PC-9 (cell line): ENCODE data around the gene DAB1. TPM values are rescaled to one million over a fixed set of nuclear protein-coding genes. Genes with fewer than 3 reads are reported as not detected.

Experiments used
- BruUV-seq: library from RNA; stranded (reverse); fragments of 400-500 nt; replicated peaks from 2 replicates; lab custom pipeline; 2021; lab: Mats Ljungman, UMichigan
- CTCF ChIA-PET: fragments of 300-600 bp; sonication (Branson Sonifier 250); formaldehyde crosslinking; loops from one replicate; lab custom pipeline; 2022; ENCODE audit warnings: antibody characterized with exemption; lab: Charles Lee
- POLR2A ChIA-PET: fragments of 300-600 bp; sonication (Branson Sonifier 250); formaldehyde crosslinking; loops from one replicate; lab custom pipeline; 2022; ENCODE audit warnings: antibody characterized with exemption; ENCODE audit not compliant: unreplicated experiment; lab: Charles Lee
- DNase-seq, 2 experiments: peaks; one replicate each; pipeline versions ENCODE4 v3.0.0 to v3.0.0-alpha.2; 2015 to 2022; ENCODE audit warnings: mixed read lengths in 1 of 2
- H2AFZ ChIP-seq: fragments of 200-600 bp; sonication (generic); 2 replicates; pipeline ENCODE4 v1.8.1; 2017; ENCODE audit warnings: antibody characterized with exemption
- H3F3A ChIP-seq: fragments of 200-600 bp; sonication (generic); 2 replicates; pipeline ENCODE4 v1.8.1; 2017; ENCODE audit warnings: antibody characterized with exemption, mild to moderate bottlenecking, low read depth; ENCODE audit not compliant: insufficient read depth
- H3K27ac ChIP-seq: fragments of 200-600 bp; sonication (generic); 2 replicates; pipeline ENCODE4 v1.6.1; 2016; ENCODE audit warnings: mixed run types
- H3K27me3 ChIP-seq: fragments of 200-600 bp; sonication (generic); 2 replicates; pipeline ENCODE4 v1.6.1; 2016; ENCODE audit warnings: low read depth, mixed run types; ENCODE audit not compliant: insufficient read depth
- H3K36me3 ChIP-seq: fragments of 200-600 bp; sonication (generic); 2 replicates; pipeline ENCODE4 v1.6.1; 2016; ENCODE audit warnings: low read depth, mixed run types
- H3K4me1 ChIP-seq: fragments of 200-600 bp; sonication (generic); replicated peaks from 2 replicates; pipeline ENCODE4 v1.6.1; 2016; ENCODE audit warnings: mixed run types; ENCODE audit not compliant: insufficient read depth
- H3K4me2 ChIP-seq: fragments of 200-600 bp; sonication (generic); 2 replicates; pipeline ENCODE4 v1.6.1; 2017; ENCODE audit warnings: mixed run types
- H3K4me3 ChIP-seq: fragments of 200-600 bp; sonication (generic); 2 replicates; pipeline ENCODE4 v1.6.1; 2016; ENCODE audit warnings: mixed run types
- H3K79me2 ChIP-seq: fragments of 200-600 bp; sonication (generic); 2 replicates; pipeline ENCODE4 v1.6.1; 2017; ENCODE audit warnings: low read depth, mixed run types
- H3K9me2 ChIP-seq: fragments of 200-600 bp; sonication (generic); 2 replicates; pipeline ENCODE4 v1.8.1; 2017; ENCODE audit warnings: mild to moderate bottlenecking; ENCODE audit not compliant: insufficient read depth
- H3K9me3 ChIP-seq: fragments of 200-600 bp; sonication (generic); 2 replicates; pipeline ENCODE4 v1.8.1; 2016; ENCODE audit warnings: low read depth; ENCODE audit not compliant: insufficient read depth
- H4K20me1 ChIP-seq: fragments of 200-600 bp; sonication (generic); 2 replicates; pipeline ENCODE4 v1.8.1; 2017; ENCODE audit not compliant: insufficient read depth
- CTCF ChIP-seq: fragments of 200-600 bp; sonication (generic); conservative IDR thresholded peaks from 2 replicates; pipeline ENCODE4 v1.6.1; 2017; ENCODE audit warnings: mixed run types, antibody characterized with exemption, mild to moderate bottlenecking, moderate library complexity
- EZH2 ChIP-seq: fragments of 200-600 bp; sonication (generic); IDR thresholded peaks from 2 replicates; pipeline ENCODE4 v1.8.0; 2017; ENCODE audit warnings: antibody characterized with exemption, low read depth
- intact Hi-C: fragments of 100-400 bp; cut with micrococcal nuclease; formaldehyde crosslinking; loops from one replicate; pipeline ENCODE4 v1.10.0; 2022; ENCODE audit not compliant: unreplicated experiment
- total RNA-seq: library from RNA; stranded (reverse); gene quantifications from 2 replicates; pipeline ENCODE4 v1.2.3, GENCODE V29; 2021

The DAB1 gene
- total RNA-seq, 1 experiment from 2014 or later: not detected

DNA sequence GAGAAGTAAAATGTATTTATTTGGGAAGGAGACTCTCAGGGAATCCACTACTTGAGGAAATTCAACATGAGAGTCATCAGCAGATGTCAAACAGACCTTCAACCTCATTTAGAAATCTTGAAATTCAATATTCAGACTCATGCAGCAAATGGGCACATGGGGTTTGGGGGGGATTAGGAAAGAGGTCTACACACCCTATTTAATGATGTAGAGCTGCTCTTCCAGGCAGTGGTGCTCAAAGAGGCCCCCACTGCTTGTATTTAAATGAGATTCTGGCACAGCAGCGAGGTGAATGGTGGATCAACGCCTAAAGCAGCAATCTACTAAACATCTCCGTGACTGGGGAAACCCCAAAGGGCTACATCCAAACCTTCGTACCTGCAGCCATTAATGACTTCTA lies 244.9 kb downstream of the DAB1 start:
- no peaks in the 10 kb centered on the region for H3K9me2 ChIP-seq
- H3K4me2 ChIP-seq: no peak overlapping the region
- CTCF ChIA-PET: no interaction called here
- H2AFZ ChIP-seq: no peak overlapping the region
- no peaks in the 10 kb centered on the region for H3K79me2 ChIP-seq
- H3K9me3 ChIP-seq: no peaks in the 10 kb centered on the region
- no peak overlapping the region for H3K27ac ChIP-seq
- POLR2A ChIA-PET: no interaction called here
- peaks cover 2% of the 10 kb centered on the region; the same call in 1 of the 2 replicates for H3K27me3 ChIP-seq
- no peaks in the 10 kb centered on the region for H3F3A ChIP-seq
- TF ChIP-seq EZH2 (no peak), CTCF (no peak)
- H3K4me3 ChIP-seq: no peak overlapping the region
- no peaks in the 10 kb centered on the region for H3K4me1 ChIP-seq
- no peak for DNase-seq
- intact Hi-C loops: no loop called here
- H3K36me3 ChIP-seq: no peaks in the 10 kb centered on the region
- BruUV-seq: no TSS peak
- no peaks in the 10 kb centered on the region for H4K20me1 ChIP-seq

DNA sequence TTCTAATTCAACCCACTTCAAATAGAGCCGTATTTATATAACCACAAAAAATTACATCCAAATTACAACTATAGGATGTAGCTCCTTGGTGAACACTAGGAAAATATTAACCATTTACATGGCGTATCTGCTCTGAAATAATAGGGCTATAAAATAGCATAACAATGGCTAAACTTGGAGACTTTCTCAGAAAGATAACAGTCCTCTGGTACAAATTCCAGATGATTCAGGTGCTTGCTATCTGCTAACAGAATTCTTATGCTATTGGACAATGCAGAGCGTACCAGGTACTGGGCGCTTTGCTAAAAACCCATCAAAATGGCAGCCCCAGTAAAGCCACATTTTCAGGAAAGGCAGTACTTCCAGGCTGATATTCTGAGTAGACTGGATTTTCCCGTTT lies 248.4 kb downstream of the DAB1 start:
- no peaks in the 10 kb centered on the region for H3K4me1 ChIP-seq
- intact Hi-C loops: no loop called here
- no peaks in the 10 kb centered on the region for H3K9me2 ChIP-seq
- no peaks in the 10 kb centered on the region for H3K27me3 ChIP-seq
- no peak for DNase-seq
- H4K20me1 ChIP-seq: no peaks in the 10 kb centered on the region
- ChIA-PET POLR2A (no interaction called here), CTCF (no interaction called here)
- no peak for TF ChIP-seq EZH2
- TF ChIP-seq CTCF: no peak
- H2AFZ ChIP-seq: no peak overlapping the region
- H3K4me2 ChIP-seq: no peak overlapping the region
- no peak overlapping the region for H3K27ac ChIP-seq
- no peaks in the 10 kb centered on the region for H3K9me3 ChIP-seq
- no peaks in the 10 kb centered on the region for H3K79me2 ChIP-seq
- no peak overlapping the region for H3K4me3 ChIP-seq
- no peaks in the 10 kb centered on the region for H3K36me3 ChIP-seq
- BruUV-seq: no TSS peak
- no peaks in the 10 kb centered on the region for H3F3A ChIP-seq

GRCh38 chr1:57172040-57172439 lies 251.8 kb downstream of the DAB1 start:
- Histone ChIP-seq H3K4me2 (no peak overlapping the region), H3F3A (no peaks in the 10 kb centered on the region), H3K79me2 (no peaks in the 10 kb centered on the region), H3K9me2 (no peaks in the 10 kb centered on the region), H3K9me3 (no peaks in the 10 kb centered on the region), H3K36me3 (no peaks in the 10 kb centered on the region), H3K27ac (no peak overlapping the region), H2AFZ (no peak overlapping the region), H4K20me1 (no peaks in the 10 kb centered on the region), H3K4me1 (no peaks in the 10 kb centered on the region), H3K27me3 (no peaks in the 10 kb centered on the region), H3K4me3 (no peak overlapping the region)
- ChIA-PET POLR2A (no interaction called here), CTCF (no interaction called here)
- no peak for DNase-seq
- intact Hi-C loops: no loop called here
- BruUV-seq: no TSS peak
- no peak for TF ChIP-seq CTCF
- no peak for TF ChIP-seq EZH2
